K562 (cell line): ENCODE measurements around the gene SUPT3H. TPM values are rescaled to one million over a fixed set of nuclear protein-coding genes. Genes with fewer than 3 reads are reported as not detected.
A peak's percentile ranks its signal among the peaks of the same experiment; 100 is the strongest.

Source experiments
- ATAC-seq: fragments of 200-7000 bp; cut with Tn5 transposase; 3 replicates; pipeline ENCODE4 v1.9.1; 2020; ENCODE audit warnings: moderate library complexity
- BruUV-seq: library from RNA; stranded (reverse); fragments of 400-500 nt; replicated peaks from 2 replicates; lab custom pipeline; 2021; lab: Mats Ljungman, UMichigan
- CTCF ChIA-PET: fragments of 300-600 bp; formaldehyde crosslinking; extraction: SDS; loops from one replicate; lab custom pipeline; 2021; ENCODE audit warnings: low intra/inter-chr PET ratio; lab: Yijun Ruan, JAX
- POLR2A ChIA-PET: fragments of 300-600, 350-650 bp; sonication (Branson Sonifier 250); formaldehyde crosslinking; extraction: SDS; loops from one replicate; lab custom pipeline; 2021; ENCODE audit warnings: antibody characterized with exemption, inconsistent platforms; lab: Yijun Ruan, JAX
- DNase-seq, 4 experiments: peaks; one replicate each; pipeline versions ENCODE4 v3.0.0 to v3.0.0-alpha.2; 2011 to 2018; ENCODE audit warnings: low spot score in 3 of 4, mixed read lengths in 3 of 4; ENCODE audit errors: extremely low read depth in 1 of 4
- FAIRE-seq: peaks from 2 replicates; lab custom pipeline; 2011; peaks lifted over from hg19 to GRCh38; lab: Jason Lieb, UNC
- H2AFZ ChIP-seq: 2 replicates; pipeline ENCODE4 v1.6.0; 2011; ENCODE audit warnings: low read depth, low read length, control low read depth, inconsistent platforms
- H3K27ac ChIP-seq: fragments of 200-600 bp; 3 replicates; pipeline ENCODE4 v1.8.0; 2011; ENCODE audit warnings: low read depth, mild to moderate bottlenecking, control low read depth, inconsistent platforms, low read length, moderate library complexity, mixed read lengths; ENCODE audit errors: extremely low read depth
- H3K27me3 ChIP-seq, 2 experiments: fragments of 300-600 bp in 1 of 2; 2 replicates in 1 of 2; 3 replicates in 1 of 2; pipeline versions ENCODE4 v1.6.0 to v1.8.0; 2011; ENCODE audit warnings: inconsistent platforms in 2 of 2, low read length in 2 of 2, mild to moderate bottlenecking in 1 of 2, mixed read lengths in 1 of 2, moderate library complexity in 1 of 2; ENCODE audit not compliant: control insufficient read depth in 2 of 2, insufficient read depth in 2 of 2
- H3K36me3 ChIP-seq: fragments of 300-600 bp; 3 replicates; pipeline ENCODE4 v1.8.0; 2011; ENCODE audit warnings: mild to moderate bottlenecking, low read length, inconsistent platforms; ENCODE audit not compliant: control insufficient read depth, insufficient read depth
- H3K4me1 ChIP-seq, 2 experiments: fragments of 200-600 bp in 1 of 2; replicated peaks in 1 of 2; 2 replicates in 1 of 2; 3 replicates in 1 of 2; pipeline versions ENCODE4 v1.5.1 to v1.8.0; 2011; ENCODE audit warnings: inconsistent platforms in 2 of 2, low read length in 2 of 2, mild to moderate bottlenecking in 1 of 2, mixed read lengths in 1 of 2, moderate library complexity in 1 of 2; ENCODE audit not compliant: control insufficient read depth in 2 of 2, insufficient read depth in 2 of 2
- H3K4me2 ChIP-seq: 2 replicates; pipeline ENCODE4 v1.6.1; 2011; ENCODE audit warnings: low read length, control low read depth, inconsistent platforms, mixed read lengths; ENCODE audit not compliant: insufficient read depth
- H3K4me3 ChIP-seq: fragments of 200-600 bp; sonication (generic), shearing (Covaris generic); 2 replicates; pipeline ENCODE4 v1.5.1; 2016; ENCODE audit warnings: control low read depth, inconsistent platforms
- H3K79me2 ChIP-seq: fragments of 200-600 bp; 3 replicates; pipeline ENCODE4 v1.8.0; 2011; ENCODE audit warnings: low read length, inconsistent platforms; ENCODE audit not compliant: control insufficient read depth, insufficient read depth
- H3K9ac ChIP-seq, 2 experiments: 2 replicates each; pipeline versions ENCODE4 v1.6.0 to v1.6.1; 2011; ENCODE audit warnings: low read depth in 2 of 2, low read length in 2 of 2, control low read depth in 1 of 2, inconsistent platforms in 1 of 2, mild to moderate bottlenecking in 1 of 2, mixed read lengths in 1 of 2; ENCODE audit not compliant: insufficient read depth in 1 of 2
- H3K9me1 ChIP-seq: one replicate; pipeline ENCODE4 v1.6.0; 2011; ENCODE audit warnings: inconsistent platforms, mild to moderate bottlenecking, low read length, moderate library complexity; ENCODE audit not compliant: control insufficient read depth, insufficient read depth
- H3K9me3 ChIP-seq: replicated peaks from 2 replicates; pipeline ENCODE4 v1.5.1; 2011; ENCODE audit warnings: low read depth, low read length, inconsistent platforms; ENCODE audit not compliant: control insufficient read depth, insufficient read depth
- H4K20me1 ChIP-seq: replicated peaks from 2 replicates; pipeline ENCODE4 v1.6.1; 2011; ENCODE audit warnings: low read length, inconsistent platforms, mixed read lengths; ENCODE audit not compliant: control insufficient read depth, insufficient read depth
- CBX3 ChIP-seq, 2 experiments: IDR thresholded peaks; 1 replicate in 1 of 2; 2 replicates in 1 of 2; pipeline ENCODE4 v1.6.1; 2012; ENCODE audit warnings: inconsistent platforms in 2 of 2, low read length in 2 of 2, borderline replicate concordance in 1 of 2, control low read depth in 1 of 2
- CHCHD3 ChIP-seq: fragments of 250-450 bp; sonication (Bioruptor Pico); IDR thresholded peaks from 2 replicates; pipeline ENCODE4 v2.1.2; 2022; ENCODE audit warnings: mild to moderate bottlenecking
- EGR1 ChIP-seq: fragments of 450-650 bp; conservative IDR thresholded peaks from 2 replicates; pipeline ENCODE4 v1.6.1; 2017; ENCODE audit warnings: mild to moderate bottlenecking
- NBN ChIP-seq: fragments of 450-650 bp; IDR thresholded peaks from 2 replicates; pipeline ENCODE4 v1.6.1; 2016; ENCODE audit warnings: low read depth, mild to moderate bottlenecking
- RCOR1 ChIP-seq, 2 experiments: IDR thresholded peaks; 2 replicates each; pipeline ENCODE4 v1.6.1; 2012; ENCODE audit warnings: low read depth in 2 of 2, low read length in 2 of 2, borderline replicate concordance in 1 of 2, improper control_type of control experiment in 1 of 2
- SOX6 ChIP-seq: fragments of 450-650 bp; IDR thresholded peaks from 2 replicates; pipeline ENCODE4 v1.6.1; 2014; ENCODE audit warnings: mild to moderate bottlenecking
- TAF9B ChIP-seq: fragments of 450-650 bp; IDR thresholded peaks from 2 replicates; pipeline ENCODE4 v1.6.1; 2018; ENCODE audit warnings: mild to moderate bottlenecking; ENCODE audit not compliant: partially characterized antibody
- U2AF2 ChIP-seq: fragments of 200-400 bp; formaldehyde crosslinking; optimal IDR thresholded peaks from 2 replicates; pipeline ENCODE3; 2017; ENCODE audit warnings: low read depth, mild to moderate bottlenecking, low read length
- WGBS: fragments of 100-300 bp; shearing (Covaris generic); methylation state at CpG from one replicate; pipeline ENCODE4 v1.1.6; 2016; ENCODE audit warnings: low coverage, mixed read lengths; ENCODE audit not compliant: insufficient coverage; ENCODE audit errors: missing lambda C conversion rate; 5-methylcytosine and 5-hydroxymethylcytosine counted together
- in situ Hi-C: fragments of 300-500 bp; cut with MboI; formaldehyde crosslinking; loops from 4 replicates; pipeline ENCODE4 v1.15.0; 2018; ENCODE audit warnings: inconsistent platforms, mixed read lengths
- intact Hi-C: fragments of 100-400 bp; cut with micrococcal nuclease; formaldehyde crosslinking; loops from 2 replicates; pipeline ENCODE4 v1.14.2; 2022
- polyA plus RNA-seq, 8 experiments: library from polyadenylated mRNA; depleted of rRNA in 4 of 8; stranded (reverse) in 5 of 8; unstranded in 3 of 8; fragments of >200 nt; fragmentation: Nextera tagmentation in 2 of 8; fragmentation: Illumina TruSeq in 1 of 8; extraction: Ambion mirVana in 2 of 8; extraction: Trizol in 1 of 8; gene quantifications; 2 replicates each; pipeline versions ENCODE4 v1.2.1 to v1.2.3, GENCODE V29; 2011 to 2014; ENCODE audit warnings: inconsistent platforms in 1 of 8, missing spikeins in 1 of 8
- total RNA-seq, 7 experiments: library from RNA; depleted of rRNA in 6 of 7; stranded (reverse); fragments of >200 nt in 6 of 7; fragmentation: Illumina TruSeq in 2 of 7; extraction: Trizol in 2 of 7; gene quantifications; 2 replicates each; pipeline versions ENCODE4 v1.2.1 to v1.2.3, GENCODE V29; 2011 to 2021; ENCODE audit warnings: low replicate concordance in 1 of 7
- TF ChIP-seq, protein P1 (sequence below): sonication (generic); formaldehyde crosslinking; IDR thresholded peaks from 2 replicates; pipeline ENCODE4 v1.8.1; 2023; ENCODE audit warnings: mild to moderate bottlenecking, missing genetic modification reagents

Gene SUPT3H
- total and polyA plus RNA-seq, 9 of the 15 experiments (the other 6 are each of a cell fraction or from before 2014, with no cell fraction given), result 7.2 to 16.3 (median 11.9) TPM

DNA sequence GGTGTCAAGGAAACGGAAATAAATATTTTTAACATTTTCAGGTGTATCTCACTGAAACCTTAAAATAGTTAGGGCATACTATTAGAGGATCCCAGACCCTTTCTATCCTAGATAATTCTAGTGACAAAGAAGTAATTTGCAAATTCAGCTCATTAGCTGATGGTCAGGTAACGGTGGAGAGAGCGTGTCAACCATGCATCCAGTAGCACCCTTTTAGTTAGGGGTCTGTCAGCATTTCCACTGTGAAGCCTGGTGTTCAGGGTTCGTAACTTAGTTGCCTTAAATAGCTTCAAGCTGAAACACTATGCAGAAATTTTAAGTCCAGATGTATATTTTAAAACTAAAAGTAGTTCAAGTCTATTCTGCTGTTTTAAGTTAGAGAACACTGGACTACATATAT is 48.5 kb upstream of the SUPT3H start (continued):
- TF ChIP-seq, protein P1, sequence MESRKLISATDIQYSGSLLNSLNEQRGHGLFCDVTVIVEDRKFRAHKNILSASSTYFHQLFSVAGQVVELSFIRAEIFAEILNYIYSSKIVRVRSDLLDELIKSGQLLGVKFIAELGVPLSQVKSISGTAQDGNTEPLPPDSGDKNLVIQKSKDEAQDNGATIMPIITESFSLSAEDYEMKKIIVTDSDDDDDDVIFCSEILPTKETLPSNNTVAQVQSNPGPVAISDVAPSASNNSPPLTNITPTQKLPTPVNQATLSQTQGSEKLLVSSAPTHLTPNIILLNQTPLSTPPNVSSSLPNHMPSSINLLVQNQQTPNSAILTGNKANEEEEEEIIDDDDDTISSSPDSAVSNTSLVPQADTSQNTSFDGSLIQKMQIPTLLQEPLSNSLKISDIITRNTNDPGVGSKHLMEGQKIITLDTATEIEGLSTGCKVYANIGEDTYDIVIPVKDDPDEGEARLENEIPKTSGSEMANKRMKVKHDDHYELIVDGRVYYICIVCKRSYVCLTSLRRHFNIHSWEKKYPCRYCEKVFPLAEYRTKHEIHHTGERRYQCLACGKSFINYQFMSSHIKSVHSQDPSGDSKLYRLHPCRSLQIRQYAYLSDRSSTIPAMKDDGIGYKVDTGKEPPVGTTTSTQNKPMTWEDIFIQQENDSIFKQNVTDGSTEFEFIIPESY, result no peak
- TF ChIP-seq NBN, result no peak

- no peak for FAIRE-seq
- CTCF ChIA-PET, result no interaction called here
Observed at GRCh38 chr6:45424451-45424861, 46.7 kb upstream of the SUPT3H start.

More at GRCh38 chr6:45424451-45424861, 46.7 kb upstream of the SUPT3H start:
- no peaks in the 10 kb centered on the region for H3K9me1 ChIP-seq
- no peak overlapping the region for H2AFZ ChIP-seq
- H4K20me1 ChIP-seq, result no peaks in the 10 kb centered on the region
- no peaks in the 10 kb centered on the region for H3K79me2 ChIP-seq
- no peak overlapping the region for H3K9ac ChIP-seq
- H3K27ac ChIP-seq, result no peak overlapping the region
- intact Hi-C loops, result loop anchor here (5.0 kb wide), 2 partner anchors 38 to 128 kb away; no protein-coding TSS in a partner anchor
- ATAC-seq (no peak), DNase-seq (no peak)
- no peak overlapping the region for H3K4me3 ChIP-seq
- BruUV-seq, result no TSS peak
- H3K4me1 ChIP-seq, result peaks cover 0 to 38% of the 10 kb centered on the region in 2 experiments; a peak in 4 of 5 replicates
- POLR2A ChIA-PET, result interaction anchor here (2.3 kb wide), 1 partner anchor 12 kb away, joined by 10 read pairs; no protein-coding TSS in a partner anchor
- in situ Hi-C loops, result no loop called here
- H3K36me3 ChIP-seq, result no peaks in the 10 kb centered on the region
- TF ChIP-seq CHCHD3 (no peak), CBX3 (IDR thresholded peaks at IDR 0.05; ENCODE audit: borderline replicate concordance in 1 of 2, low read length in 2 of 2) (no peak), TAF9B (no peak), RCOR1 (IDR thresholded peaks at IDR 0.05; ENCODE audit: borderline replicate concordance in 1 of 2, low read depth in 2 of 2, low read length in 2 of 2) (0 out of 4 replicates have a peak, but pooled peaks of 1 of the 2 experiments have one; percentile 27), U2AF2 (no peak), SOX6 (peak; percentile 41; the same call in 1 of the 2 replicates), EGR1 (peak; percentile 70)
- 37% methylated on average over 6 of the region's 6 CpGs for WGBS
- peaks cover 9 to 17% of the 10 kb centered on the region in 2 experiments; a peak in 4 of 5 replicates for H3K27me3 ChIP-seq
- H3K4me2 ChIP-seq, result no peak overlapping the region
- no peaks in the 10 kb centered on the region for H3K9me3 ChIP-seq
